Erythroblast (primary cell): ENCODE results near the gene MPZL1.
"Not testable (repeated sequence)": the region's sequence is repeated elsewhere in the genome, so short reads cannot be mapped to it uniquely, and the experiment has no call there.

Experiments
- DNase-seq, 2 experiments: peaks; one replicate each; lab custom pipeline; 2025; lab: John Stamatoyannopoulos, UW
- GATA1 ChIP-seq: IDR thresholded peaks from 2 replicates; pipeline ENCODE4 v1.6.1; 2011; ENCODE audit warnings: low read depth, mild to moderate bottlenecking, control low read depth, low read length, moderate library complexity
- POLR2A ChIP-seq: IDR thresholded peaks from 2 replicates; pipeline ENCODE4 v1.6.1; 2011; ENCODE audit warnings: mild to moderate bottlenecking, low read length

MPZL1 gene

DNA sequence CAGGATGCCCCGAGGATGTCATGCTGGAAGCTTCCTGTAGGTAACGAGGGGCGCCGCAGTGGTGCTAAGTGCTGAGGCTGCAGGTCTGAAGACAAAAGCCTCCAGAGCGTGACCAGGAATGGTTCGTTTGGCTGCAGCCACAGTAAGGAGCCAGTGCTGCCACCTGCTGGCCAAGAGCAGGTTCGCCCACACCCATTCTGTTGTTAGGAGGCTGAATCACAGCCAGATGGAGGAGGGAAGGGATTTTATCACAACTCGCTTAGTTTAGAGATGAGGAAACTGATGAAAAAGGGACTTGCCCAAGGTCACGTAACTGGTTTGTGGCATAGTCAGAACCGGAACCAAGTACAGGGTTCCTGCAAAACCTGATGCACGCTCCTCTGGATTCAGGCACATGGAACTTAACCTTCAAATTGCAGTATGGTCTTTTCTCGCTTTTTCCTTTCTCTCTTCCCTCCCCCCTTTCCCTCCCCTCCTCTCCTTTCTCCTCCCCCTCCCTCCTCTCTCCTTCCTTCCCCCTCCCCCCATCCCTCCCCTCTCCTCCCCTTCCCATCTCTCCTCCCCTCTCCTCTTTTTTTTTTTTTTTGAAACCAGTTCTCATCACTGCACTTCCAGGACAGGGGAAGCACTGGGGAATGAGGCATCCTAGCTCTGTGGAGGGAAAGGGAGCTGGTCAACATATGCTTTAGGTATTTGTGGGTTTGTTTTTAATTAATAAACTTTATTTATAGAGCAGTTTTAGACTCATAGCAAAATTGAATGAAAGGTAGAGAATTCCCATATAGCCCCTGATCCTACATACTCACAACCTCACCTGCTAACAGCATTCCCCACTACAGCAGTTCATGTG, 81.8 kb downstream of the MPZL1 start:
- TF ChIP-seq GATA1 = no peak
- no peak for TF ChIP-seq POLR2A
- DNase-seq = peak; percentile 90 to 91

DNA sequence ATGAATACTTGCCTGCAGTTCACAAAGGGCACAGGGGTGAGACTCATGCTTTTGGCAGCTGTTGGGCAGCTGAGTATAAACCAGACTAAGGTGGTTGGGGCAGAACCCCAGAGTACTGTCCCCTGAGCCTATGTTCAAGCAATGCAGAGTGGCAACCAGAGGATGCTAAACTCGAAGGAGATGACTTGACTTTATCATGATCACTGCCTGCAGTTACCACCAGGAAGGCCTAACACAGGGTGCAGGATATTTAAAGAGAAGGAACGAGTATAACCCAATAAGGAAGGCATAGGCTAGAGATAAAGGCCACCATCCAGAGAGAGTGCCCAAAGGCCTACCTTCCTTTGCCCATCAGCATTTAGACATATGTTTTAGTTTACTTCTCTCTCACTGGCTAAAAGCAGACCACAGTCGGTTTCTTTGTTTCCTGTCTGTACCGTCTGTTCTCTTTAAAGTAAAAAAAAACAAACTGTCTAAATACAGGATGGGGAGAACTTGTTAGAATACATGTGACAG, 83.3 kb downstream of the MPZL1 start:
- TF ChIP-seq GATA1 (no peak), POLR2A (no peak)
- DNase-seq = no peak

DNA sequence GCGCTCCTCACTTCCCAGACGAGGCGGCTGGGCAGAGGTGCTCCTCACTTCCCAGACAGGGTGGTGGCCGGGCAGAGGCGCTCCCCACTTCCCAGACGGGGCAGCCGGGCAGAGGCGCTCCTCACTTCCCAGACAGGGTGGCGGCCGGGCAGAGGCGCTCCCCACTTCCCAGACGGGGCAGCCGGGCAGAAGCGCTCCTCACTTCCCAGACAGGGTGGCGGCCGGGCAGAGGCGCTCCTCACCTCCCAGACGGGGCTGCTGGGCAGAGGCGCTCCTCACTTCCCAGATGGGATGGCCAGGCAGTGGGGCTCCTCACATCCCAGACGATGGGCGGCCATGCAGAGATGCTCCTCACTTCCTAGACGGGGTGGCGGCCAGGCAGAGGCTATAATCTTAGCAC, 84.5 kb downstream of the MPZL1 start:
- DNase-seq = not testable (repeated sequence)

DNA sequence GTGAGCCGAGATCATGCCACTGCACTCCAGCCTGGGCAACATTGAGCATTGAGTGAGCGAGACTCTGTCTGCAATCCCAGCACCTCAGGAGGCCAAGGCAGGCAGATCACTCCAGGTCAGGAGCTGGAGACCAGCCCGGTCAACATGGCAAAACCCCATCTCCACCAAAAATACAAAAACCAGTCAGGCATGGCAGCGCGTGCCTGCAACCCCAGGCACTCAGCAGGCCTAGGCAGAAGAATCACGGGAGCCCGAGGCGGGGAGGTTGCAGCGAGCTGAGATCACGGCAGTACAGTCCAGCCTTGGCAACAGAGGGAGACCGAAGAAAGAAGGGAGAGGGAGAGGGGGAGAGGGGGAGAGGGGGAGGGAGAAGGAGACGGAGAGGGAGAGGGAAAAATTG, 84.9 kb downstream of the MPZL1 start:
- DNase-seq = not testable (repeated sequence)

DNA sequence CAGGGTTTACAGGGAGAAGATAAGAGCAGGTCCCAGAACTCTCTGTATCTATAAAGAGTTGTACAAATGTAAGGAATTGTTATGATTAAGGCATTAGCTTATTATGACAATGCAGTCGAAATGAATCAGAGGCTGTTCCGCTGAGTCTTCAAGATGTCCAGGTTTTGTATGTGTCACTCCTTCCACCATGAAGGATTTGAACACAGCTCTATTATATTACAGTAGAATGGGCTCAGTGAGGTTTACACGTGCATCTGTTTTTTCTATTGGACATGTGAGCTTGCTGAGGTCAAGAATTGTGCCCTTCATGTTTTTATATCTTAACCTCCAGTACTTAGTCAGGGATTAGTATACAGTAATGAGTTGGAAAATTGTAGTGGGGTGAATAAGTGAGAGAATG, 86.3 kb downstream of the MPZL1 start:
- DNase-seq = no peak
- TF ChIP-seq GATA1 (no peak), POLR2A (no peak)

DNA sequence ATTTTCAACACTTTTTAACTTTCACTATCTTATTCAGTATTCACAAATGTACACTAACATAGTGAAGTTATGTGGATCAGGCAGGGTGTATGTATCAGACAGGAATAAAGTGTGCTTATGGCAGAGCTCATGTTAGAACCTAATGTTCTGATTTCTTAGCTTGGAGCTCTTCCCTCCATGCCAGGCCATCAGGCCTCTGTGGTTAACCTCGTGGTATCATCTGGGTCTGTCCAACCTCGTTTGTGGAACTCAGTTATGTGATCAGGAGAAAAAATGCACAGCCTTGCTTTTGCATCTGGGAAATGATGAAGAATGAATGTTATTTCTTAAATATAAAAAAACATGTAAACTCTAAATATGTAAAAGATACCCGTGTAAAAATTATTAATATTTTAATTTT, 86.9 kb downstream of the MPZL1 start:
- no peak for DNase-seq
- TF ChIP-seq POLR2A (no peak), GATA1 (no peak)

DNA sequence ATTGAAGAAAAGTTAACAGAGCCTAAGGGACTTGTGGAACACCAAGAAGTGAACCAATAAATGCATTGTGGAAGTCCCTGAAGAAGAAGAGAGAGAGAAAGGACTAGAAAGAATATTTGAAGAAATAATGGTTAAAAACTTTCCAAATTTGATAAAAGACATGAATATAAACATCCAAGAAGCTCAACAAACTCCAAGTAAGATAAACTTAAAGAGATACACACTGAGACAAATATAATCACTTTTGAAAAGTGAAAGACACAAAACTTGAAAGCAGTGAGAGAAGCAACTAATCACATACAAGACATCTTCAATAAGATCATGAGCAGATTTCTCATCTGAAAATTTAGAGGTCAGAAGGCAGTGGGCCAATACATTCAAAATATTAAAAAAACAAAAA, 91.2 kb downstream of the MPZL1 start:
- no peak for DNase-seq
- TF ChIP-seq GATA1 (no peak), POLR2A (no peak)

DNA sequence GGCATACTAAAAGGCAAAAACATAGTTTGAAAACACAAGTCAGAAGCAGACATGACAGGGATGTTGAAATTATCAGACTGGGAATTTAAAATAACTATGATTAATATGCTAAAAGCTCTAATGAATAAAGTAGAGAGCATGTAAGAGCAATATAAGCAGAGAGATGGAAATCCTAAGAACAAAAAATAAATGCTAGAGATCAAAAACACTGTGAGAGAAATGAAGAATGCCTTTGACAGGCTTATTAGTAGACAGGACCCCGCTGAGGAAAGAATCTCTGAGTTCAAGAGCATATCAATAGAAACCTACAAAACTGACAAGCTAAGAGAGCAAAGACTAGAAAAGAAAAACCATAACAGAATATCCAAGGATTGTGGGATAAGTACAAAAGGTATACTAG, 93.9 kb downstream of the MPZL1 start:
- DNase-seq = no peak
- TF ChIP-seq POLR2A (no peak), GATA1 (no peak)

DNA sequence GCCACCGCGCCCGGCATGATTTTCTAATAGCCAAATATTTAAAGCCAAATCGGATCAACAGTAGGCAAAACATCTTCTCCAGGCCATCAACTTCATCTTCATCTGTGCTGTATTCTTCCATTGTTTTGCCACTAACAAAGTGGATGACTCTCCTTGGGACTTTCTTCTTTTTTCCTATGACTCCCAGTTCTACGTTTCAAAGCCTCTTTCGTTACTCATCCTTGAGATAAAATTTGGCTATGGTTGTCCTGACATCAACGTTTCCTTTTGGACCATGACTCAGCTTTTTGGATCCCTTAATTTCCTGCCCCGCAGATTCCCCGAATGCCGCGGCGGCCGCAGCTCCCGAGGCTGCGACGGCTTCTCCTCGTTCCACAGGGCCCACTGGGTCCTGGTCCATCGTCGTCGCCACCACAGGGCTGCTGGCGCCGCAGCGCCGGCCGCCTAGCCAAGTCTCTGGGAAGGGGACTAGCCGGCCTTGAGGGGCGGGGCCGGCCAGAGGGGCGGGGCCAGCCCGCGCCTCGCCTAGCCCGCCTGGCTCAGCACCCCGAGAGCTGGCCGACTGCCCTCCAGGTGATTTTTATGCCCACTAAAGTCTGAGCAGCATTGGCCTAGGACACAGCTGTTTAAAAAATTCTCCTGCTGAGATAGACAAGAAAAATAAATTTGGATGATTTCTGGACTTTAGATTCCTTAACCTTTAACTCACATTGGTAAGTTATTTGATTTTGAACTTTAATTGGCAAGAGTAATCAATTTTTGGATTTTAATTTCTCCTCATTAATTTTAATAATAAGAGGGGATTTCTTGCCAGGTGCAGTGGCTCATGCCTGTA, 98.3 kb downstream of the MPZL1 start:
- TF ChIP-seq GATA1 = no peak
- no peak for TF ChIP-seq POLR2A
- DNase-seq = peak; percentile 78 to 83

DNA sequence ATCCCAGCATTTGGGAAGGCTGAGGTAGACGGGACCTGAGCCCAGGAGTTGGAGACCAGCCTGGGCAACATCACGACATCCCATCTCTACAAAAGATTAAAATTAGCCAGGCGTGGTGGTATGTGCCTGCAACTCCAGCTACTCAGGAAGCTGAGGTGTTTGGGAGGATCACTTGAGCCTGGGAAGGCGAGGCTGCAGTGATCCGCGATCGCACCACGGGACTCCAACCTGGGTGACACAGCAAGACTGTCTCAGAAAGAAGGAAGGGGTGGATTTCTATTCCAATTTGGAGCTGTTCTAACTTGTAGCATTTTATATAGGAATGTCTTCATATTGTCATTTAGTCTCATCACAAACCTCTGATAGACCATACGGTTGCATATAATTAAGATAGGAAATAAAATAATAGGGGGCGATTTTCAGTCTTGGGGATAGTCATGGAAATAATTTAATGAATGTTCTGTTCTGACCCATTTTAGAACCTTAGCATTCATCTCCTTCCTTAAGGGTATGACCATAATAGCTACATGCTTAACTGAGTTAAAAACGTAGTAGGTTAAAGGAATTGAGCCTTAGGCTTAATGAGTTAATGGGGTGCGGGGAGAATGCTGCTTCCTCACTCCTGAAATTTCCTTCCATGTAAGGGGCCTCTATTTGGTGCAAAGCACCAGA, 99.0 kb downstream of the MPZL1 start:
- DNase-seq = peak; percentile 18 to 33
- TF ChIP-seq GATA1 (no peak), POLR2A (no peak)

DNA sequence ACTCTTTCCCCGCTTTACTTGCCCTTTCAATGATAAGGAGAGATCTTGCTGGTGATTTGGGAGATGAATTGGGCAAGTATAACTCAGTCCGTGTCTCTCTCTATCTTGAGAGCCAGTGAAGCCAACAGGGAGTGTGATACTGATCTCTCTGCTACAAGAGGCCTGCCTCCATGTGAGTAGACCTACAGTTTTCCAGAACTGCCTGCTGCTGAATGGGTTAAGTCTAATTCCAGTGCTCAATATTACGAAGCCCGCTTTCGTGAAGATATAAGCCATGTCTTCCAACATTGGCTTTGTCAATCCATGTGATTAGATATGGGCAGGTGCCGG, 99.5 kb downstream of the MPZL1 start:
- TF ChIP-seq POLR2A = no peak
- no peak for TF ChIP-seq GATA1
- peak; percentile 14 to 46 for DNase-seq

DNA sequence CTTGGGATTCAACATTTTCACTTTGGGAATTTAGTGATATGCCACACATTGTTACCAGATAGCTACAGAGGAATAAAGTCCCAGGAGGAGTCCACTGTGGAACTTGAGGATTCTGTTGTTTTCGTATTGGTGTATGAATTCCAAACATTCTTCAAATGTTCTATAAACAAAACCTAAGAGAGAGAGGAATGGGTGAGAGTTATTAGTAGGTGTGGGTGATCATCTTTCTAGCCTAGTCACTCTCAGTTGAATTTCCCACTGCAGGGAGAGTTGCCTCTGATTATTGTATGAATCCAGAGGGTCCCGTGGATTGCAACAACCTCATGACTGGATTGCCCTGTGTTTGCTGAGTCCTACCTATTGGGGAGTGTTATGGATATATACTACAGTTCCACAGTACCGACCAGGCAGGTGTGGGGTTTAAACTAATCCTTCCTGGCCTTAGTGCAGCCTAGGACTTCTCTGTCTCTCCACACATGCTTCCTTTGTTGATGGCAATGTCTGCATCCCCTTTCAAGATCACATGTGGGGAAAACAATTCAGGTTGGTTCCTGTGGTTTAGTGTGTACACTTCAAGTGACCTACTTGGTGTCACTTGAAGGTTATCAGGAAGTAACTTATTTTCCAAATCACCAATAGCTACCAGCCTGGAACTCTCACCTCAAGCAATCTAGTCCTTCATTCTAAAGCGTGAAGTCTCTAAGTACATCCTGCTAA, 100.3 kb downstream of the MPZL1 start:
- DNase-seq = no peak
- TF ChIP-seq GATA1 (no peak), POLR2A (no peak)

DNA sequence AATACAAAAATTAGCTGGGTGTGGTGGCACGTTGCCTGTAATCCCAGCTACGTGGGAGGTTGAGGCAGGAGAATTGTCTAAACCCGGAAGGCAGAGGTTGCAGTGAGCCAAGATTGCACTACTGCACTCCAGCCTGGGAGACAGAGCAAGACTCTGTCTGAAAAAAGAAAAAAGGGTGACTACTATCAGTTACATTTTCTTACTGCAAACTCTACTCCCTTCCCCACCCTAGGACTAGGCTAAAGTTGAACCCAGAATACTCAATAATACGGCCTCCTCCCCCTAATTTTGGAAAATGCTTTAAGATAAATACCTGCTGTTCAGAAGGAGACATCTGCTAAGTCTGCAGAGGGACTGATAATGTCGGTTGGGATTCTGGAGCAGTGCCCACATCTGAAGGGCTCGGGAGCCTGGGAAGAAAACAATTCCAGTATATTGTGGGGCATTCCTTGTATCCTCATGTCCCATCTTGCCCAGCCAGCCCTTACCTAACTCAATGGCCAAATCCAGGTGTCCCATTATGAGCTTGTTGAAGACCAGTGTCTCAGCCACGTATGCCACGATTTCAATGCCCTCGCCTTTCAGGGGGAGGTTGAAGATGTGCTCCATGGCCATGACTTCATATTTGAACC, 102.5 kb downstream of the MPZL1 start:
- peak; percentile 19 to 32 for DNase-seq
- TF ChIP-seq POLR2A (no peak), GATA1 (no peak)
